Panc1 (cell line): Measurements from ENCODE around the gene FHIT. TPM values are rescaled to one million over a fixed set of nuclear protein-coding genes. Genes with fewer than 3 reads are reported as not detected.

ENCODE experiments used
- ATAC-seq: fragments of 200-7000 bp; cut with Tn5 transposase; 2 replicates; pipeline ENCODE4 v1.9.1; 2020; ENCODE audit warnings: mild to moderate bottlenecking, moderate library complexity
- BruUV-seq: library from RNA; stranded (reverse); fragments of 400-500 nt; replicated peaks from 2 replicates; lab custom pipeline; 2021; lab: Mats Ljungman, UMichigan
- CTCF ChIA-PET: fragments of 300-600 bp; sonication (Branson Sonifier 250); formaldehyde crosslinking; loops from one replicate; lab custom pipeline; 2022; ENCODE audit warnings: antibody characterized with exemption; lab: Charles Lee
- POLR2A ChIA-PET: fragments of 300-600 bp; sonication (Branson Sonifier 250); formaldehyde crosslinking; loops from one replicate; lab custom pipeline; 2022; ENCODE audit warnings: antibody characterized with exemption; lab: Charles Lee
- DNase-seq: peaks from one replicate; pipeline ENCODE4 v3.0.0-alpha.2; 2010; ENCODE audit warnings: low read depth, low spot score
- H3K27ac ChIP-seq: 2 replicates; pipeline ENCODE4 v1.5.1; 2011; ENCODE audit warnings: mild to moderate bottlenecking, low read length, inconsistent platforms
- H3K27me3 ChIP-seq: fragments of 200-500 bp; sonication (Bioruptor generic); 2 replicates; pipeline ENCODE4 v1.6.0; 2014; ENCODE audit warnings: low read length, inconsistent platforms; ENCODE audit not compliant: control insufficient read depth, insufficient read depth
- H3K36me3 ChIP-seq: fragments of 200-500 bp; sonication (Bioruptor generic); 2 replicates; pipeline ENCODE4 v1.5.1; 2014; ENCODE audit warnings: inconsistent platforms, mild to moderate bottlenecking, low read length, moderate library complexity; ENCODE audit not compliant: control insufficient read depth, insufficient read depth
- H3K4me1 ChIP-seq: 2 replicates; pipeline ENCODE4 v1.5.1; 2011; ENCODE audit warnings: inconsistent platforms, mild to moderate bottlenecking, low read length, moderate library complexity; ENCODE audit not compliant: control insufficient read depth, insufficient read depth
- H3K4me3 ChIP-seq, 2 experiments: 2 replicates each; pipeline ENCODE4 v1.5.1; 2011 to 2012; ENCODE audit warnings: low read depth in 2 of 2, low read length in 2 of 2, mild to moderate bottlenecking in 2 of 2, inconsistent platforms in 1 of 2, moderate library complexity in 1 of 2
- H3K9me3 ChIP-seq: fragments of 200-500 bp; sonication (Bioruptor generic); 2 replicates; pipeline ENCODE4 v1.5.1; 2014; ENCODE audit warnings: low read depth, mild to moderate bottlenecking, inconsistent platforms, low read length, moderate library complexity; ENCODE audit not compliant: control insufficient read depth, insufficient read depth
- POLR2AphosphoS5 ChIP-seq: IDR thresholded peaks from 2 replicates; pipeline ENCODE4 v1.6.1; 2012; ENCODE audit warnings: mild to moderate bottlenecking, low read depth, low read length, moderate library complexity
- SIN3A ChIP-seq: IDR thresholded peaks from 2 replicates; pipeline ENCODE4 v1.6.1; 2012; ENCODE audit warnings: low read depth, mild to moderate bottlenecking, low read length, moderate library complexity, borderline replicate concordance; ENCODE audit not compliant: insufficient read depth
- TCF7L2 ChIP-seq: IDR thresholded peaks from 2 replicates; pipeline ENCODE4 v1.6.1; 2011; ENCODE audit warnings: mild to moderate bottlenecking, low read depth, low read length, inconsistent platforms
- in situ Hi-C: cut with HindIII; loops from 2 replicates; pipeline ENCODE4 v1.10.0; 2016; ENCODE audit warnings: low sequenced_read_pairs, low pct_unique_long_range_greater_than_20kb
- intact Hi-C: fragments of 100-400 bp; cut with micrococcal nuclease; formaldehyde crosslinking; loops from one replicate; pipeline ENCODE4 v1.10.0; 2022; ENCODE audit not compliant: unreplicated experiment
- total RNA-seq: library from RNA; stranded (reverse); gene quantifications from one replicate; pipeline ENCODE4 v1.2.1, GENCODE V29; 2021; ENCODE audit not compliant: unreplicated experiment
- TF ChIP-seq, protein P1 (sequence below): fragments of 450-650 bp; IDR thresholded peaks from 2 replicates; pipeline ENCODE4 v1.5.1; 2017; ENCODE audit warnings: mild to moderate bottlenecking
- TF ChIP-seq, protein P2 (sequence below), 2 experiments: IDR thresholded peaks; 2 replicates each; pipeline ENCODE4 v1.6.1; 2011 to 2012; ENCODE audit warnings: low read depth in 2 of 2, control low read depth in 1 of 2, low read length in 1 of 2, mild to moderate bottlenecking in 1 of 2, moderate library complexity in 1 of 2; ENCODE audit not compliant: insufficient read depth in 1 of 2

The FHIT gene
- total RNA-seq, 1 experiment from 2014 or later = 2.2 TPM

DNA sequence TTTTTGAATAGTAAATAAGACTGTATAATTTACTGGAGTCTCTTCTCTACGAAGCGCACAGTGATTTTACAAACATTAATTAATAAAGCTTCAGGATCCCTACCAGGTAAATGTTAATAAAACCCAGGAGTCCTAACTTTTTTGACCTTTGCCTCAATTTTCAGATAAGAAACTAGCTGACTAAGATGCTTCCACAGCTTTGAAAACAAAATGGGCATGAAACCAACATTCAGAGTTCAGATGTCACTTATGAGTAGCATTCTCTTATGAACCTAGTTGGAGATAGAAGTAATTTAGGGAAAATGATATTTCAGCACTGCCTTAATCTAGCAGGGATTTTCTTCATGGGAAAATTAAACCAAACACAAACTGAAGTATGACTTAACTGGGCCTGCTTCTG, 13.0 kb upstream of the FHIT start:
- intact Hi-C loops = no loop called here
- Histone ChIP-seq H3K27me3 (no peaks in the 10 kb centered on the region), H3K27ac (no peak overlapping the region), H3K9me3 (no peaks in the 10 kb centered on the region), H3K36me3 (no peaks in the 10 kb centered on the region), H3K4me1 (no peaks in the 10 kb centered on the region), H3K4me3 (no peak overlapping the region)
- BruUV-seq = no TSS peak
- ChIA-PET CTCF (no interaction called here), POLR2A (no interaction called here)
- TF ChIP-seq TCF7L2 (no peak), SIN3A (no peak), POLR2AphosphoS5 (no peak)
- TF ChIP-seq, protein P1, sequence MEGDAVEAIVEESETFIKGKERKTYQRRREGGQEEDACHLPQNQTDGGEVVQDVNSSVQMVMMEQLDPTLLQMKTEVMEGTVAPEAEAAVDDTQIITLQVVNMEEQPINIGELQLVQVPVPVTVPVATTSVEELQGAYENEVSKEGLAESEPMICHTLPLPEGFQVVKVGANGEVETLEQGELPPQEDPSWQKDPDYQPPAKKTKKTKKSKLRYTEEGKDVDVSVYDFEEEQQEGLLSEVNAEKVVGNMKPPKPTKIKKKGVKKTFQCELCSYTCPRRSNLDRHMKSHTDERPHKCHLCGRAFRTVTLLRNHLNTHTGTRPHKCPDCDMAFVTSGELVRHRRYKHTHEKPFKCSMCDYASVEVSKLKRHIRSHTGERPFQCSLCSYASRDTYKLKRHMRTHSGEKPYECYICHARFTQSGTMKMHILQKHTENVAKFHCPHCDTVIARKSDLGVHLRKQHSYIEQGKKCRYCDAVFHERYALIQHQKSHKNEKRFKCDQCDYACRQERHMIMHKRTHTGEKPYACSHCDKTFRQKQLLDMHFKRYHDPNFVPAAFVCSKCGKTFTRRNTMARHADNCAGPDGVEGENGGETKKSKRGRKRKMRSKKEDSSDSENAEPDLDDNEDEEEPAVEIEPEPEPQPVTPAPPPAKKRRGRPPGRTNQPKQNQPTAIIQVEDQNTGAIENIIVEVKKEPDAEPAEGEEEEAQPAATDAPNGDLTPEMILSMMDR = no peak
- TF ChIP-seq, protein P2, sequence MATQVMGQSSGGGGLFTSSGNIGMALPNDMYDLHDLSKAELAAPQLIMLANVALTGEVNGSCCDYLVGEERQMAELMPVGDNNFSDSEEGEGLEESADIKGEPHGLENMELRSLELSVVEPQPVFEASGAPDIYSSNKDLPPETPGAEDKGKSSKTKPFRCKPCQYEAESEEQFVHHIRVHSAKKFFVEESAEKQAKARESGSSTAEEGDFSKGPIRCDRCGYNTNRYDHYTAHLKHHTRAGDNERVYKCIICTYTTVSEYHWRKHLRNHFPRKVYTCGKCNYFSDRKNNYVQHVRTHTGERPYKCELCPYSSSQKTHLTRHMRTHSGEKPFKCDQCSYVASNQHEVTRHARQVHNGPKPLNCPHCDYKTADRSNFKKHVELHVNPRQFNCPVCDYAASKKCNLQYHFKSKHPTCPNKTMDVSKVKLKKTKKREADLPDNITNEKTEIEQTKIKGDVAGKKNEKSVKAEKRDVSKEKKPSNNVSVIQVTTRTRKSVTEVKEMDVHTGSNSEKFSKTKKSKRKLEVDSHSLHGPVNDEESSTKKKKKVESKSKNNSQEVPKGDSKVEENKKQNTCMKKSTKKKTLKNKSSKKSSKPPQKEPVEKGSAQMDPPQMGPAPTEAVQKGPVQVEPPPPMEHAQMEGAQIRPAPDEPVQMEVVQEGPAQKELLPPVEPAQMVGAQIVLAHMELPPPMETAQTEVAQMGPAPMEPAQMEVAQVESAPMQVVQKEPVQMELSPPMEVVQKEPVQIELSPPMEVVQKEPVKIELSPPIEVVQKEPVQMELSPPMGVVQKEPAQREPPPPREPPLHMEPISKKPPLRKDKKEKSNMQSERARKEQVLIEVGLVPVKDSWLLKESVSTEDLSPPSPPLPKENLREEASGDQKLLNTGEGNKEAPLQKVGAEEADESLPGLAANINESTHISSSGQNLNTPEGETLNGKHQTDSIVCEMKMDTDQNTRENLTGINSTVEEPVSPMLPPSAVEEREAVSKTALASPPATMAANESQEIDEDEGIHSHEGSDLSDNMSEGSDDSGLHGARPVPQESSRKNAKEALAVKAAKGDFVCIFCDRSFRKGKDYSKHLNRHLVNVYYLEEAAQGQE (IDR thresholded peaks at IDR 0.05; ENCODE audit: insufficient read depth in 1 of 2, low read depth in 2 of 2, low read length in 1 of 2) = no peak
- in situ Hi-C loops = no loop called here
- DNase-seq = no peak
- no peak for ATAC-seq

DNA sequence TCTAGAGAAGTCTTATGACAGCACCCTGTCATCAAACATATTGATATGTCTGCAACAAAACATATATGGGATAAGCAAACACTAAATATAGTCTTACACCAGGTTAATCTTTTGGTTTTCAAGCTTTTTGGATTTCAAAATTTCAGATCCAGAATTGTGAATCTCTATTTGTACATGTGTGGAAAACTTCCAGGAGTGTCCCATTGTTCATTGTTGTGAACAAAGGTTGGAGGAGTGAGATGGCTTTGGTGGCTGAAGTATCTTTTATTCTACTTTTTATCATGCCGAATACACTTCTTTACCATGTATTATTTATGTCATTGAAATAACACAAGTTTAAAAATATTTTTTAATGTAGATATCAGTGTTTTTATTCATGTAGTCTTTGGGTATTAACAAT, 5.9 kb upstream of the FHIT start:
- H3K4me1 ChIP-seq = no peaks in the 10 kb centered on the region
- H3K36me3 ChIP-seq = no peaks in the 10 kb centered on the region
- CTCF ChIA-PET = no interaction called here
- no TSS peak for BruUV-seq
- no peak overlapping the region for H3K4me3 ChIP-seq
- DNase-seq (no peak), ATAC-seq (no peak)
- intact Hi-C loops = no loop called here
- H3K27me3 ChIP-seq = no peaks in the 10 kb centered on the region
- POLR2A ChIA-PET = no interaction called here
- TF ChIP-seq, protein P2 (IDR thresholded peaks at IDR 0.05; ENCODE audit: insufficient read depth in 1 of 2, low read depth in 2 of 2, low read length in 1 of 2) = no peak
- TF ChIP-seq POLR2AphosphoS5 (no peak), SIN3A (no peak), TCF7L2 (no peak)
- TF ChIP-seq, protein P1 = no peak
- in situ Hi-C loops = no loop called here
- no peaks in the 10 kb centered on the region for H3K9me3 ChIP-seq
- no peak overlapping the region for H3K27ac ChIP-seq
